B cell (primary cell): Measurements from ENCODE around the gene AP3S1. TPM values are rescaled to one million over a fixed set of nuclear protein-coding genes. Genes with fewer than 3 reads are reported as not detected.
"Not testable (repeated sequence)": the region's sequence is repeated elsewhere in the genome, so short reads cannot be mapped to it uniquely, and the experiment has no call there.

Experiments
- ATAC-seq: fragments of 200-7000 bp; cut with Tn5 transposase; one replicate; pipeline ENCODE4 v1.10.0; 2021; ENCODE audit warnings: low read depth, mild to moderate bottlenecking, moderate number of reproducible peaks, moderate library complexity
- CTCF ChIA-PET: fragments of 350-600 bp; sonication (Branson Sonifier 250); formaldehyde crosslinking; loops from one replicate; lab custom pipeline; 2021; ENCODE audit warnings: antibody characterized with exemption, inconsistent platforms; lab: Charles Lee
- POLR2A ChIA-PET: fragments of 350-600 bp; sonication (Branson Sonifier 250); formaldehyde crosslinking; loops from one replicate; lab custom pipeline; 2021; ENCODE audit warnings: antibody characterized with exemption; lab: Charles Lee
- DNase-seq: peaks from one replicate; pipeline ENCODE4 v3.0.0; 2013
- H2AFZ ChIP-seq: 2 replicates; pipeline ENCODE4 v1.6.1; 2012; ENCODE audit warnings: mild to moderate bottlenecking, low read depth, low read length; ENCODE audit not compliant: insufficient read depth, poor library complexity, severe bottlenecking
- H3K27ac ChIP-seq, 2 donors: 1 replicate in 1 of 2; 2 replicates in 1 of 2; pipeline ENCODE4 v1.5.1; 2012 to 2013; ENCODE audit warnings: low read length in 2 of 2, mild to moderate bottlenecking in 2 of 2, moderate library complexity in 1 of 2
- H3K27me3 ChIP-seq, 4 experiments: fragments of 200-600 bp in 1 of 4; sonication (generic) in 1 of 4; replicated peaks in 1 of 4; 1 replicate in 2 of 4; 2 replicates in 2 of 4; pipeline versions ENCODE4 v1.6.1 to v1.7.0; 2013 to 2016; ENCODE audit warnings: low read length in 3 of 4, mild to moderate bottlenecking in 2 of 4, mixed read lengths in 1 of 4, moderate library complexity in 1 of 4; ENCODE audit not compliant: insufficient read depth in 4 of 4, control insufficient read depth in 3 of 4; ENCODE audit errors: control extremely low read depth in 1 of 4
- H3K36me3 ChIP-seq, 2 experiments: replicated peaks in 1 of 2; 1 replicate in 1 of 2; 2 replicates in 1 of 2; pipeline versions ENCODE4 v1.6.1 to v1.7.1; 2013; ENCODE audit warnings: low read length in 1 of 2; ENCODE audit not compliant: insufficient read depth in 2 of 2, control insufficient read depth in 1 of 2; ENCODE audit errors: control extremely low read depth in 1 of 2, extremely low read depth in 1 of 2
- H3K4me1 ChIP-seq, 2 donors: fragments of 200-600 bp in 1 of 2; sonication (generic) in 1 of 2; 1 replicate in 1 of 2; 2 replicates in 1 of 2; pipeline versions ENCODE4 v1.5.1 to v1.6.1; 2013 to 2017; ENCODE audit warnings: low read length in 2 of 2; ENCODE audit not compliant: control insufficient read depth in 2 of 2, insufficient read depth in 2 of 2
- H3K4me2 ChIP-seq: replicated peaks from 2 replicates; pipeline ENCODE3; 2012; ENCODE audit warnings: mild to moderate bottlenecking, low read depth, low read length; ENCODE audit not compliant: poor library complexity, severe bottlenecking
- H3K4me3 ChIP-seq, 5 experiments: fragments of 200-600 bp in 1 of 5; sonication (generic) in 1 of 5; 1 replicate in 3 of 5; 2 replicates in 2 of 5; pipeline versions ENCODE4 v1.5.1 to v1.7.0; 2011 to 2016; ENCODE audit warnings: low read length in 4 of 5, mild to moderate bottlenecking in 4 of 5, low read depth in 2 of 5, control low read depth in 1 of 5, moderate library complexity in 1 of 5; ENCODE audit not compliant: insufficient read depth in 1 of 5; ENCODE audit errors: control extremely low read depth in 1 of 5, extremely low read depth in 1 of 5
- H3K79me2 ChIP-seq: fragments of 200-600 bp; sonication (generic); one replicate; pipeline ENCODE4 v1.6.0; 2016; ENCODE audit warnings: low read length; ENCODE audit not compliant: control insufficient read depth, insufficient read depth
- H3K9ac ChIP-seq: fragments of 200-600 bp; sonication (generic); 2 replicates; pipeline ENCODE4 v1.6.1; 2017; ENCODE audit warnings: mild to moderate bottlenecking, low read length, moderate library complexity
- H3K9me3 ChIP-seq, 3 donors: one replicate each; pipeline versions ENCODE4 v1.6.1 to v1.7.1; 2013; ENCODE audit warnings: low read length in 2 of 3; ENCODE audit not compliant: control insufficient read depth in 2 of 3, insufficient read depth in 1 of 3; ENCODE audit errors: control extremely low read depth in 1 of 3
- H4K20me1 ChIP-seq: 2 replicates; pipeline ENCODE4 v1.6.0; 2012; ENCODE audit warnings: mild to moderate bottlenecking, low read length; ENCODE audit not compliant: insufficient read depth, control insufficient read depth, poor library complexity, severe bottlenecking
- H3K27ac Mint-ChIP-seq: one replicate; pipeline ENCODE4 v1.8.0; 2021; ENCODE audit warnings: mixed read lengths
- H3K27me3 Mint-ChIP-seq: one replicate; pipeline ENCODE4 v1.8.0; 2021; ENCODE audit warnings: mixed read lengths
- H3K4me1 Mint-ChIP-seq: one replicate; pipeline ENCODE4 v1.8.0; 2021; ENCODE audit warnings: mixed read lengths
- H3K4me3 Mint-ChIP-seq: one replicate; pipeline ENCODE4 v1.8.0; 2021; ENCODE audit warnings: mixed read lengths
- H3K9me3 Mint-ChIP-seq: one replicate; pipeline ENCODE4 v1.8.0; 2022; ENCODE audit warnings: mixed read lengths; ENCODE audit not compliant: insufficient read depth
- CTCF ChIP-seq: fragments of 200-600 bp; IDR thresholded peaks from one replicate; pipeline ENCODE4 v1.8.0; 2022; ENCODE audit warnings: antibody characterized with exemption, mild to moderate bottlenecking
- EZH2 ChIP-seq: IDR thresholded peaks from 2 replicates; pipeline ENCODE4 v1.6.1; 2012; ENCODE audit warnings: borderline replicate concordance, low read depth, mild to moderate bottlenecking, moderate library complexity, low read length; ENCODE audit not compliant: insufficient read depth, poor library complexity, severe bottlenecking
- WGBS: methylation state at CpG from one replicate; pipeline ENCODE4 v1.1.5; 2013; ENCODE audit warnings: missing lambda C conversion rate; ENCODE audit not compliant: insufficient coverage; 5-methylcytosine and 5-hydroxymethylcytosine counted together
- intact Hi-C: fragments of 100-400 bp; cut with micrococcal nuclease; formaldehyde crosslinking; loops from one replicate; pipeline ENCODE4 v1.10.0; 2022
- polyA plus RNA-seq: library from polyadenylated mRNA; depleted of rRNA; stranded (reverse); fragments of >200 nt; gene quantifications from 2 replicates; pipeline ENCODE4 v1.2.3, GENCODE V29; 2012
- total RNA-seq, 2 donors: library from RNA; stranded (reverse); fragments of 120-200 nt in 1 of 2; gene quantifications; 1 replicate in 1 of 2; 2 replicates in 1 of 2; pipeline versions ENCODE4 v1.2.3 to v1.2.4, GENCODE V29; 2013 to 2022

Gene AP3S1
- total and polyA plus RNA-seq, 2 donors (not counting 1 experiment from before 2014, with no cell fraction given), result 12.8 to 47.6 TPM

GRCh38 chr5:115873392-115873791 is 31.7 kb downstream of the AP3S1 start:
- Histone ChIP-seq H3K36me3 (peaks cover 0 to 20% of the 10 kb centered on the region in 2 experiments), H3K9ac (no peak overlapping the region), H2AFZ (no peak overlapping the region), H3K4me2 (no peak overlapping the region), H3K4me3 (no peak overlapping the region), H4K20me1 (no peaks in the 10 kb centered on the region), H3K9me3 (no peaks in the 10 kb centered on the region), H3K27me3 (no peaks in the 10 kb centered on the region), H3K27ac (no peak overlapping the region), H3K79me2 (no peaks in the 10 kb centered on the region), H3K4me1 (no peaks in the 10 kb centered on the region)
- Mint-ChIP-seq H3K27ac (no peak overlapping the region), H3K9me3 (no peaks in the 10 kb centered on the region), H3K4me1 (no peaks in the 10 kb centered on the region), H3K27me3 (no peaks in the 10 kb centered on the region), H3K4me3 (no peak overlapping the region)
- POLR2A ChIA-PET, result no interaction called here
- no peak for TF ChIP-seq CTCF
- no peak for TF ChIP-seq EZH2
- CTCF ChIA-PET, result no interaction called here
- no peak for DNase-seq
- no CpG with 5 or more reads among the region's 1 CpG for WGBS
- intact Hi-C loops, result no loop called here
- ATAC-seq, result no peak

GRCh38 chr5:115875447-115875846 is 33.7 kb downstream of the AP3S1 start:
- DNase-seq (no peak), ATAC-seq (no peak)
- no peak overlapping the region for H3K27ac ChIP-seq
- CTCF ChIA-PET, result no interaction called here
- no peaks in the 10 kb centered on the region for H3K4me1 Mint-ChIP-seq
- no peaks in the 10 kb centered on the region for H4K20me1 ChIP-seq
- no peak overlapping the region for H3K4me3 ChIP-seq
- 92% methylated on average over 1 of the region's 2 CpGs for WGBS
- TF ChIP-seq EZH2, result no peak
- TF ChIP-seq CTCF, result no peak
- no peak overlapping the region for H3K4me2 ChIP-seq
- peaks cover 0 to 17% of the 10 kb centered on the region in 2 experiments for H3K36me3 ChIP-seq
- no peak overlapping the region for H3K4me3 Mint-ChIP-seq
- no peaks in the 10 kb centered on the region for H3K4me1 ChIP-seq
- POLR2A ChIA-PET, result no interaction called here
- no peak overlapping the region for H3K9ac ChIP-seq
- no peaks in the 10 kb centered on the region for H3K9me3 ChIP-seq
- H3K27me3 ChIP-seq, result no peaks in the 10 kb centered on the region
- intact Hi-C loops, result no loop called here
- H3K9me3 Mint-ChIP-seq, result no peaks in the 10 kb centered on the region
- no peaks in the 10 kb centered on the region for H3K79me2 ChIP-seq
- no peak overlapping the region for H2AFZ ChIP-seq
- H3K27ac Mint-ChIP-seq, result no peak overlapping the region
- H3K27me3 Mint-ChIP-seq, result no peaks in the 10 kb centered on the region

GRCh38 chr5:115877342-115877741 is 35.6 kb downstream of the AP3S1 start:
- H4K20me1 ChIP-seq, H3K4me2 ChIP-seq, H3K27ac ChIP-seq, H3K4me1 Mint-ChIP-seq, H3K27me3 Mint-ChIP-seq, H3K27ac Mint-ChIP-seq, CTCF ChIA-PET, H3K4me3 ChIP-seq, H3K9ac ChIP-seq, POLR2A ChIA-PET, H3K27me3 ChIP-seq, H3K79me2 ChIP-seq, ATAC-seq, DNase-seq, H3K4me3 Mint-ChIP-seq, H3K36me3 ChIP-seq, H3K9me3 Mint-ChIP-seq, H3K4me1 ChIP-seq, H3K9me3 ChIP-seq, H2AFZ ChIP-seq, intact Hi-C loops: not testable (repeated sequence)
- WGBS, result no CpG with 5 or more reads among the region's 5 CpGs
